Measurements from ENCODE around the gene TAS1R3.
A peak's percentile ranks its signal among the peaks of the same experiment; 100 is the strongest.

TAS1R3 gene

DNA sequence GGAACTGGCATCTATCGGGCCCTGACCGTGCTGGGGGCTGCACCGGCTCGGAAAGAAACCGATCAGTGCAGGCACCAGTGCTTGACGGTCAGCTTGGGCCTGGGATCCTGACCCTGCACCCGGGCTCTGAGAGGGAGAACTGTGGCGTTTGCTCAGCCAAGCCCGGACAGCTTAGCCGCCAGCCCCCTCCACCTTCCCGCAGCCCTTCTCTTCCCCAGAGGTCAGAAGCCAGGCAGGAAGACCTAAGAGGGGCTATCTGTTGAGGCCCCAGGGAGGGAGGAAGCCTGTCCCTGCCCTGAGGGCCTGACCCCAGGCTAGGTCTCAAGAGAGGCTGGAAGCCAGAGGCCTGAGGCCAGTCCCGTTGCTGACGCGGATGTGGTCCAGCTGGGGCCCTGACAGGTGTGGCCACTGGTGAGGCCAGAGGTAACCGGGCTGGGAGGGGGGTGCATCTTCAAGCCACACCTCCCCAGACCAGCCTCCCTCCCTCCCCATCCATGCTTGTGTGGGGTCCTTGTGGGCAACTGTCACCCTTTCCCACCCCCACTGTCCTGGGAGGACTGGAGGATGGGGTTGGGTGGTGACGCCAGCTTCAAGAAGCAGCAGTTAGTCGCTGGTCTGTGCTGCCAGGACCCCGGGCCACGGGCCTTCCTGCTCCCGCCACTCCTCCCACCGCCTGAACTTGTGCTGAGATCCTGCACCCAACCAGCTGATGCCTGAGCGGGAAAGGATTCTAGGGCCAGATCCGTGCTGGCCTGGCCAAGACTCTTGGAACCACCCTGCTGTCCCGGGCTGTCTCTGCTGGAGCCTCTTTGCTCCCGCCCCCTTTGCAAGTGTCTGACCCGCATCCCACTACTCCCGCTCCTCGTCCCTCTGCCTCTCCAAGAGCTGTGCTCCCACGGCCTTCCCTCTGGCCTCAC lies 20.7 kb downstream of the TAS1R3 start:
- peaks cover 5% of the 10 kb centered on the region for H3K4me1 Mint-ChIP-seq (ENCODE audit: low read depth)
- DNase-seq (ENCODE audit: low spot score) = no peak
- H3K36me3 Mint-ChIP-seq (ENCODE audit: low read depth) = no peaks in the 10 kb centered on the region
- H3K27me3 Mint-ChIP-seq (ENCODE audit: low read depth) = peaks cover 18% of the 10 kb centered on the region
- H3K27ac Mint-ChIP-seq = peak overlapping the region; percentile 52
- H3K4me3 Mint-ChIP-seq = peak overlapping the region; percentile 68
- no peaks in the 10 kb centered on the region for H3K9me3 Mint-ChIP-seq

DNA sequence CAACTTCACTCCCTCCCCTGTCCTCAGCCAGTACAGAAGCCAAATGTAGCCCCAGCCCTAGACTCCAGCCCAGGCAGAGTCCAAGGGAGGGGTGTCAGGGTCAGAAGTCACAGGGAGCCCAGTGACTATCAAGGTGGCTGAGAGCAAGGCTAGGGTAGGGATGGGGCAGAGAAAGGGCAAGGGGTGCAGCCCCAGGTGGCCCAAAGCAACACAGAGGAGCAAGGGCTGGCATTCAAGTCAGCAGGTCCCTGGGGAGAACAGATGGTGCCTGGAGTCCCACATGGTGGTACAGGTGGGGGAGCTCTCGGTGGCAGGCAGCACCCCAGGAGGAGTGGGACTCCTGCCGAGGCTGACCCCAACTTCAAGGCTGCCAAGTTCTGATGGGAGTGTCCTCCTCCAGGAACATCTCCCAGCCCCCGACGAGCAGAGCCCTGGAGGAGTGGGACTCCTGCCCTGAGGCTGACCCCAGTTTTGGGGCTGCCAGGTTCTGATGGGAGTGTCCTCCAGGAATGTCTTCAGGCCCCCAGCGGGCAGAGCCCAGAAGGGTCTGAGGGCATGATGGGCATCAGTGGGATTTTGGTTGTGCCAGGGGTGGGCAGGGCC lies 21.8 kb downstream of the TAS1R3 start:
- DNase-seq (ENCODE audit: low spot score) = no peak
- H3K4me3 Mint-ChIP-seq = no peak overlapping the region
- H3K27me3 Mint-ChIP-seq (ENCODE audit: low read depth) = peaks cover 21% of the 10 kb centered on the region
- H3K9me3 Mint-ChIP-seq = no peaks in the 10 kb centered on the region
- peaks cover 3% of the 10 kb centered on the region for H3K4me1 Mint-ChIP-seq (ENCODE audit: low read depth)
- H3K36me3 Mint-ChIP-seq (ENCODE audit: low read depth) = no peaks in the 10 kb centered on the region
- no peak overlapping the region for H3K27ac Mint-ChIP-seq

DNA sequence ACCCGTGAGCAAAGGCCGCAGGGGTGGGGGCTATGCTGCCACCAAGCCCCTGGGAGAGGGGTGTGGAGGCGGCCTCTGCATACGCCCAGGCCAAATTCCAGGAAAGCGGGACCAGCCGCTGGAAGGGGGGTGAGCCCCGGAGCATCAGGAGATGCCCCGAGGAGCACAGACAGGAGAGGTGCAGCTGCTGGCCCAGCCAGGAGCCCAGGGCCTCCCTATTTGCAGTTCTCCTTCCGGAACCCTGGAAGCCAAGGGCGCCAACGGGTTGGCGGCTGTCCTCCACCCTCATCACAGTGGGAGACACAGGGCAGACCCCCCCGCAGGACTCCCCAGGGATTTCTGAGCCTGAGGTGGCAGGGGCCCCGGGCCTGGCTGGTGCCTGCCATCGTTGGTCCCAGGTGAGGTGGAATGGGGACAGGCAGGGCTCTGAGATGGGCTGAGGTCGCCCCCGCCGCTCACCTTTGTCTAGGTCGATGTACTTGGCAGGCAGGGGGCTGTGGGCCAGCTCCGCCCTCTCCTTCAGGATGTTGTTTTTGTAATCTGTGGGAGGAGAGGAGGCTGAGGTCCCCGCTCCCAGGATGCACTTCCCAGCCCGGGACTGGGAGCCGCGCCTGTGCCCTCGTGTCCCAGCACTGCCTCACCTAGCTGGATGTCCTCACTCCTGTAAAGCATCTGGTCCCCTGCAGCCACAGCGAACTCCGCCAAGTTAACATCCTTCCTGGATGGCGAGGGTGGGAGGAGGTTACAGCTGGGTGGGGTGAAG lies 22.5 kb downstream of the TAS1R3 start:
- no peak for DNase-seq (ENCODE audit: low spot score)
- Mint-ChIP-seq H3K4me1 (ENCODE audit: low read depth) (peaks cover 3% of the 10 kb centered on the region), H3K9me3 (no peaks in the 10 kb centered on the region), H3K27me3 (ENCODE audit: low read depth) (peaks cover 21% of the 10 kb centered on the region), H3K4me3 (no peak overlapping the region), H3K36me3 (ENCODE audit: low read depth) (no peaks in the 10 kb centered on the region), H3K27ac (no peak overlapping the region)

DNA sequence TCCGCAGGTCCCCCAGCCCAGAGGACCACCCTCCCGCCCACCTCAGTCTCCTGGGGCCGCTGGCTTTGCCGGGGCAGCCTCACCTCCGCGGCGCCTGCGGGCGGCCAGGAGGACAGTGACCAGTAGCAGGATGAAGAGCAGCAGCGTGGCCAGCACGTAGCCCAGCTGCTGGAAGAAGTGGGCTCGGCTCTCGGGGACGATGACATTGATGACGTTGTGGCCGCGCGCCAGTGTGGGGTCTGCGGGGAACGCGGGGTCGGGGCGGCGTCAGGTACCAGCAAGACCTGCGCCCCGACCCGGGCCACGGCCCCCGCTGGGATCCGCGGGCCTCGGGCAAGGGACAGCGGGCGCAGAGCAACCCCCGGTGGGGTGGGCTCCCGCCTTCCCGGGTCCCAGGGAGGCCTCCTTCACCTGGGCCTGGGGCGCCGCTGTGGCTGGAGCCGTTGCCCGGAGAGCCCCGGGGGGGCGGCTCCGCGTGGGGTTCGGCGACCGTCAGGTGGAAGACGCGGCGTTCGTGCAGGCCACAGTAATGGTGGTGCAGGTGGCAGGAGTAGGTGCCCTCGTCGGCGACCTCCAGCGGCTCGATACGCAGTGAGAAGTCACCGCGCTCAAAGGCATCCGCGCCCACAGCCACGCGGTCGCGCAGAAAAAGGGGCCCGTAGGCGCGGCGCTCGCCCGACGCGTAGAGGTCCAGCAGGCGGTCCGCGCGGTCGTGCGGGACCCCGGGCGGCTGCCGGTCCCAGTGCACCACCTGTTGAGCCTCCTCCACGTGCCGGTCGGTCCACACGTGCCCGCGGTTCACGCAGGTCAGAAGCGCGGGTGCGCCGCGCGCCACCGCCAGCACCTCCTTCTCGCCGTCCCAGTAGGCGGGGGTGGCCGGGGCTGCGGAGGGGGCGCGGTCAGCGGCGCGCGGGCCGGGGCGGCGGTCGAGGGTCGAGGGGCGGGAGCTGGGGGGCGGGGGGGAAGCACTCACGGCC lies 23.5 kb downstream of the TAS1R3 start:
- peaks cover 24% of the 10 kb centered on the region for H3K27me3 Mint-ChIP-seq (ENCODE audit: low read depth)
- no peak for DNase-seq (ENCODE audit: low spot score)
- no peaks in the 10 kb centered on the region for H3K9me3 Mint-ChIP-seq
- no peak overlapping the region for H3K27ac Mint-ChIP-seq
- H3K4me1 Mint-ChIP-seq (ENCODE audit: low read depth) = peaks cover 9% of the 10 kb centered on the region
- no peaks in the 10 kb centered on the region for H3K36me3 Mint-ChIP-seq (ENCODE audit: low read depth)
- H3K4me3 Mint-ChIP-seq = no peak overlapping the region

DNA sequence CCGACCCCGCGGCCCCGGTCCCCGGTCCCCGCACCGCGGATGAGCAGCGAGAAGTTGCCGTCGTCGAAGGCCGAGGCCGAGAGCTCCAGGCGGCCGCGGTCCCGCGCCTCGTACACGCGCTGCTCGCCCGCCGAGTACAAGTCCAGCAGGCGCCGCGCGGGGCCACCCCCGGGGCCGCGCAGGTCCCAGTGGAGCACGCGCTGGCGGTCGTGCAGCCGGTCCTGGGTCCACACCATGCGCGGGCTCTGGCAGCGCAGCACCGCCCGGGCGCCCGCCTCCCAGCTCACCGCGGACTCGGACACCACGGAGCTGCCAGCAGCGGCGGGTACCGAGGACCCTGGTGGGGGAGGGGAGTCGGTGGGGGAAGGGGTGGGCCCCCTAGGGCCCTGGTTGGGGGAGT lies 24.3 kb downstream of the TAS1R3 start:
- H3K4me3 Mint-ChIP-seq = no peak overlapping the region
- no peaks in the 10 kb centered on the region for H3K36me3 Mint-ChIP-seq (ENCODE audit: low read depth)
- H3K27me3 Mint-ChIP-seq (ENCODE audit: low read depth) = peaks cover 24% of the 10 kb centered on the region
- DNase-seq (ENCODE audit: low spot score) = no peak
- no peak overlapping the region for H3K27ac Mint-ChIP-seq
- no peaks in the 10 kb centered on the region for H3K9me3 Mint-ChIP-seq
- peaks cover 9% of the 10 kb centered on the region for H3K4me1 Mint-ChIP-seq (ENCODE audit: low read depth)

DNA sequence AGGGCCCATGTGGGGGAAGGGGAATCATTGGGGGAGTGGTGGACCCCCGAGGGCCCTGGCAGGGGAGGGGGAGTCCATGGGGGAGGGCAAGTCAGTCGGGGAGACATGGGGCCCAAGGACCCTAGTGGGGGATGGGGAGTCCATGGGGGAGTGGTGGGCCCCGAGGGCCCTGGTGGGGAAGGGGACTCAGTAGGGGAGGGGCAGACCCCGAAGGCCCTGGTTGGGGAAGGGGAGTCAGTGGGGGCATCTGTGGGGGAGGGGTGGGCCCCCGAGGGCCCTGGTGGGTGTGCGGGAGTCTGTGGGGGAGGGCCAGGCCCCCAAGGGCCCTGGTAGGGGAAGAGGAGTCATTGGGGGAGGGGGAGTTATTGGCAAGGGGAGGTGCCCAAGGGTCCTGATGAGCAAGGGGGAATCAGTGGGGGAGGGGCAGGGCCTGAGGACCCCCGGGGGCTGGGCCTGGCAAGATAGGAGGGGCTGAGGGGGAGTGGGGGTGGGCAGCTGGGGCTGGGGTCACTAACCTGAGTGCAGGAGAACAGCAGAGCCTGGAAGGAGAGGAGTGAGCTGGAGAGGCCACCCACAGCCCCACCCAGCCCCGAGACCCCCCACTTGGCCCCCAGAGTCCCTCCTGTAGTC lies 25.2 kb downstream of the TAS1R3 start:
- no peaks in the 10 kb centered on the region for H3K36me3 Mint-ChIP-seq (ENCODE audit: low read depth)
- H3K4me3 Mint-ChIP-seq = no peak overlapping the region
- no peaks in the 10 kb centered on the region for H3K9me3 Mint-ChIP-seq

DNA sequence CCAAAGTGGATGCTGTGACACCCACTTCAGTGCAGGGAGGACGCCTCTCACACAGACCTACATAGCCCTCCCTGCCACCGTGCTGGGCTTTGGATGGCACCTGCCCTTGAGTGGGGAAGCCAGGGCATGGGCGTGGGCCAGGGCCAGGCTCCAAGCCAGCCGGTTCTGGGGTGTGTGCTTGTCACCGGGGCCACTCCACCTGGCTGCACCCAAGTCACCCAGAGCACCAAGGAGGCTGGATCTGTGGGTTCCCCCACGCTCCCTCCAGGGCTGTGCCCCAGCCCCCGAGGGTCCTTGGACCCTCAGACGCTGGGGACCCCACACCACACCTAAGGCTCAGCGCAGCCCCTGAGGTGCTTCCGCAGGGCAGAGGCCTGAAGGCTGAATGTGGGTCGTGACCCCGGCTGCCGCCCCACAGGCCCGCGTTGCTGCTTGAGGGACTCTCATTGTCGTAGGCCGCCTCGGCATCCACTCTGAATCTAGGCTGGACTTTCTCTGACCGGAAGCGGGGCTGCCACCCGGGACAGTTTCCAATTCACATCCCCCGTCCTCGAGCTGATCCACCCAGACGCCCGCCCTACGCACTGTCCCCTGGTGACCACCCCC lies 25.8 kb downstream of the TAS1R3 start:
- Mint-ChIP-seq H3K4me3 (no peak overlapping the region), H3K4me1 (ENCODE audit: low read depth) (peaks cover 12% of the 10 kb centered on the region), H3K27ac (no peak overlapping the region), H3K27me3 (ENCODE audit: low read depth) (peaks cover 30% of the 10 kb centered on the region), H3K36me3 (ENCODE audit: low read depth) (no peaks in the 10 kb centered on the region), H3K9me3 (no peaks in the 10 kb centered on the region)
- no peak for DNase-seq (ENCODE audit: low spot score)

More for the DNA sequence above, 25.2 kb downstream of the TAS1R3 start:
- Mint-ChIP-seq H3K27me3 (ENCODE audit: low read depth) (peaks cover 30% of the 10 kb centered on the region), H3K4me1 (ENCODE audit: low read depth) (peaks cover 11% of the 10 kb centered on the region), H3K27ac (no peak overlapping the region)
- no peak for DNase-seq (ENCODE audit: low spot score)

DNA sequence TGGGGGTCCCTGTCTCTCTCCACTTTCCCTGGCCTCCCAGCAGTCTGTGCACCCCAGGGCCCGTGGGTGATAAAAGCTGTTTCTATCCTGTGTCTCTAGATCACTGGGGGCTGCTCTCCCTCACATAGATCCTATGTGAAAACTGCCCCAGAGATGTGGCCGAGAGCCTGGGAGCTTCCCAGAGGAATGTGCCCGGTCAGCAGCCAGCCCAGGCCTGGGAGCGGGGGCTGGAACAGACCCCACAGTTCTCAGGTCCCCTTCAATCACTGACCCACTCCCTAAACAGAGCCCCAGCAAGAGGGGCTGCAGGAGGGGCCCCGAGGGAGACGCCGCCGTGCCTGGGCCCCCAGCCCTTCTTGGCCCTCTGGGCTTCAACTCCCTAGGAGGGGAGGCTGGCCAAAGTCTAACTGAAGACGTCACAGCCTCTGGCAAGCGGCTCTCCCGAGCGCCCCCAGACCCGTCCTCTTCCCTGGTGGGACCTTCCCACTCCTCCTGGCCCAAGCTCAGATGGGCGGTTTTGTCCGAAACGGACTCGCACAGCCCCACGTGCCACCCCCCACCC lies 26.9 kb downstream of the TAS1R3 start:
- peaks cover 25% of the 10 kb centered on the region for H3K27me3 Mint-ChIP-seq (ENCODE audit: low read depth)
- H3K27ac Mint-ChIP-seq = no peak overlapping the region
- H3K4me3 Mint-ChIP-seq = no peak overlapping the region
- H3K9me3 Mint-ChIP-seq = no peaks in the 10 kb centered on the region
- DNase-seq (ENCODE audit: low spot score) = no peak
- H3K36me3 Mint-ChIP-seq (ENCODE audit: low read depth) = no peaks in the 10 kb centered on the region
- H3K4me1 Mint-ChIP-seq (ENCODE audit: low read depth) = peaks cover 13% of the 10 kb centered on the region

DNA sequence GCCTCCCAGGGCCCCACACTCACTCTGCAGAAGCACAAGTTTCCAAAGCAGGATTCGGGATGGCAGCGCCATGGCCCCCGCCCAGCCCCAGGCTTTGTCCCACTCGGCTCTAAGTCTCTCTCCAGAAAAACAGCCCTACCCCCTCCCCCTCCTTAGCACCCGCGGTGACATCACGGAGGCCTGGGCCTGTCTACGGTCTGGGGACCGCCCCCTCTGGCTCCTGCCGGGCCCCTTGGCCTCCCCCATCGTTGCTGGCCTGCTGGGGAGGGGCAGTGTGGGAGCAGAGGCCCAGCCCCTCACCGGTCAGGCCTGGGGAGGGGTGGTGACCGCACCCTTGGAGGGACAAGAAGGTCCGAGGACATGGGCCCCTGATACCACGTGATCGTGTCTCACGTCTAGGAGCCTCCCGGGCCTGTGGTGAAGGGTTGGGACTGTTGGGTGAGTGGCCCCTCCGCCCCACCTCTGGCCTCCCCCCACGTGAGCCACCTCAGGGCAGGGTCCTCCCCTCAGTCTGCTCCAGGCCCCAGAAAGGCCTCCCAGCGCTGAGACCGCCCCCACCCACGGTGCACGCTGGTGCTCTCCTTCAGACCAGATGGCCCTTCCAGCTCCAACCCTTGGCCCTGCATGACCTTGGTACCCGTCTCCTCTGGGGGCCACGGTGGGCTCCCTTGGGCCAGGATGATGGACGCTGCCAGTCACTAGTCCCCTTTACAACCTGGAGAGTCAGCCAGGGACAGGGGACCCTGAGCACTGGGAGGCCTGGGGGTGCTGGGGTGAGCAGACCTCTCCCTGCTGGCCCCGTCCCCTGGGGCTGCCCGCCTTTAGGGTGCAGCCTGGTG lies 27.6 kb downstream of the TAS1R3 start, which contains the start of gene MXRA8:
MXRA8 (minus strand) TSS at position 123 of the 839 bp plus-strand sequence; CDS start at position 72, 51 bp downstream.
- H3K36me3 Mint-ChIP-seq (ENCODE audit: low read depth) = no peaks in the 10 kb centered on the region
- H3K4me1 Mint-ChIP-seq (ENCODE audit: low read depth) = peaks cover 13% of the 10 kb centered on the region
- DNase-seq (ENCODE audit: low spot score) = no peak
- no peak within 1 kb of the TSS for H3K27ac Mint-ChIP-seq
- no peaks in the 10 kb centered on the region for H3K9me3 Mint-ChIP-seq
- peak within 1 kb of the TSS; percentile 12 for H3K4me3 Mint-ChIP-seq
- peaks cover 21% of the 10 kb centered on the region for H3K27me3 Mint-ChIP-seq (ENCODE audit: low read depth)

DNA sequence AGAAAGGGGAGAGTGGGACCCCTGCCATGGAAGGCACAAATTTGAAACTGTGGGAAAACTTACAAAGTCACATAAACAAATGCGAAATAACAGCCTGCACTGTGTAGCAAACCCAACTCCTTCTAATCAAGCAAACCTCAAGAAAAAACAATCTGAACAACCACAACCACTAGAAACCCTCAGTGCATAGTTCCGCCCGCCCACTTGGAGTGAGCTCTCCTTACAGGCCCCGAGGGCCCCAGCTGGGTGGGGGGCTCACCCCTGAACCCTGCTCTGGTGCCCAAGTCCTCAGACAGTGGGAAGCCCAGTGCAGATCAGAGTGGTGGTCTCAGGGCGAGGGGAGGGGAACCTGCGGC lies 28.2 kb downstream of the TAS1R3 start:
- H3K4me3 Mint-ChIP-seq = peak overlapping the region; percentile 12
- no peaks in the 10 kb centered on the region for H3K9me3 Mint-ChIP-seq
- DNase-seq (ENCODE audit: low spot score) = no peak
- peaks cover 13% of the 10 kb centered on the region for H3K4me1 Mint-ChIP-seq (ENCODE audit: low read depth)
- no peak overlapping the region for H3K27ac Mint-ChIP-seq
- peaks cover 19% of the 10 kb centered on the region for H3K27me3 Mint-ChIP-seq (ENCODE audit: low read depth)
- no peaks in the 10 kb centered on the region for H3K36me3 Mint-ChIP-seq (ENCODE audit: low read depth)

DNA sequence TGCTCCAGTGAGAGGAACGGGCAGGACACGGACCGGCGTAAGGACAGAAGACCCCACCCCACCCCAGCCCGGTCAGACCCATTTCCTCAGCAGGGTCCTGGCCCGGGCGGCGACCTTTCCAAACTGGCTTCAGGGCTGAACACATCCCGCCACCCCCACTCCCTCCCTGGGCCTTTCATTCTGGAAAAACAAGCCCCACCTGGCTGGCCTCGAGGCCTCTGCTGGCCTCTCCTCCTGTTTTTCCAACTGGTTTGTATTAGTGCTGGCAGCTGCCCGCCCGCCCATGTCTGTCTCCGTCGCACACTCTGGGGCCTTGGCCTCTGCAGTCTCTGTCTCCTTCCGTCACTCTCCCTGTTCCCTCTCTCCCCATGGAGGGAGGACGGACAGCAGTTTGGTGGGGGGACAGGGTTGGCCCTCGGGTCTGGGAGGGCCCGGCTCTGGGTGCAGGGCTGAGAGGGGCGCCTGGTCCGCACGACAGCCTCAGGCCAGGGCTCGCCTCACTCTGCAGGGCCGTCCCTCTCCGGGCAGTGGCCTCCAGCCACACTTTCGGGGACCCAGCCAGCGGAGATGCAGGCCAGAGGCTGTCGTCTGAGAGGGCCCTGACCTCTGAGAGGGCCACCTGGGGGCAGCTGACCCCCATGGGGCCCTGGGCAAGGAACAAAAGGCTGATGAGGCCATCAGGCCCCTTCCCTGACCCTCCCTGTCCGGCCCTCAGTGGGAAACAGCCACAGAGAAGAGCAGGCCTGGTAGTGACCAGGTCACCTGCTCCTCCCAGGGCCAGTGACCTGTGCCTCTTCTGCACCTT lies 28.8 kb downstream of the TAS1R3 start:
- Mint-ChIP-seq H3K4me3 (no peak overlapping the region), H3K36me3 (ENCODE audit: low read depth) (no peaks in the 10 kb centered on the region), H3K27me3 (ENCODE audit: low read depth) (peaks cover 18% of the 10 kb centered on the region), H3K9me3 (no peaks in the 10 kb centered on the region), H3K4me1 (ENCODE audit: low read depth) (peaks cover 13% of the 10 kb centered on the region), H3K27ac (no peak overlapping the region)
- DNase-seq (ENCODE audit: low spot score) = no peak

All from T-helper 2 cell treated with Interferon-gamma antibody and Interleukin-4, amounts not matched to agents 5 μg/mL and 100 μg/mL, for 36 hours (primary cell).